ENCODE data around the gene RASA3. TPM values are rescaled to one million over a fixed set of nuclear protein-coding genes. Genes with fewer than 3 reads are reported as not detected.

Gene RASA3
- total and polyA plus RNA-seq, 2 of the 4 experiments (the other 2 are of a cell fraction): 21.0 to 31.4 TPM

- Histone ChIP-seq H3K4me1 (ENCODE audit: control insufficient read depth, insufficient read depth, low read length) (peaks cover 41% of the 10 kb centered on the region), H2BK120ac (ENCODE audit: low read depth, low read length) (no peak overlapping the region), H3K9ac (ENCODE audit: low read depth, low read length) (no peak overlapping the region), H3K23ac (ENCODE audit: low read depth, low read length) (no peak overlapping the region), H3K4me3 (ENCODE audit: insufficient read depth, low read depth, low read length) (no peak overlapping the region), H3K18ac (ENCODE audit: low read depth, low read length) (no peak overlapping the region), H3K14ac (replicated peaks; ENCODE audit: low read depth, low read length) (no peak overlapping the region), H2AK9ac (replicated peaks; ENCODE audit: low read depth, low read length, poor library complexity) (no peak overlapping the region), H3K4ac (ENCODE audit: low read depth, low read length) (peak overlapping the region; percentile 26; the same call in 1 of the 2 replicates), H3K56ac (ENCODE audit: extremely low read depth, insufficient read depth, low read length) (no peak overlapping the region), H2AK5ac (ENCODE audit: low read depth, low read length) (peak overlapping the region; percentile 87), H3K9me3 (ENCODE audit: control insufficient read depth, insufficient read depth, low read length) (no peaks in the 10 kb centered on the region), H3K4me2 (ENCODE audit: low read depth, low read length) (no peak overlapping the region), H2BK5ac (ENCODE audit: low read depth, low read length, poor library complexity, severe bottlenecking) (peak overlapping the region; percentile 25), H4K20me1 (ENCODE audit: insufficient read depth, low read length) (peaks cover 65% of the 10 kb centered on the region), H3K27me3 (ENCODE audit: control insufficient read depth, insufficient read depth, low read length) (no peaks in the 10 kb centered on the region), H3K79me1 (ENCODE audit: low read depth in 1 of 2, low read length in 2 of 2) (peaks cover 4 to 52% of the 10 kb centered on the region in 2 experiments; a peak in 3 of 4 replicates), H4K8ac (ENCODE audit: low read depth in 2 of 2, low read length in 2 of 2) (no peak overlapping the region; a peak in 1 of 4 replicates), H3K9me1 (ENCODE audit: insufficient read depth, low read length) (peaks cover 36% of the 10 kb centered on the region), H2BK15ac (ENCODE audit: low read depth, low read length) (no peak overlapping the region), H4K5ac (ENCODE audit: low read depth, low read length) (no peak overlapping the region), H2BK20ac (ENCODE audit: low read depth, low read length) (no peak overlapping the region), H2AFZ (replicated peaks; ENCODE audit: low read length, poor library complexity) (no peak overlapping the region), H3K36me3 (ENCODE audit: control insufficient read depth, insufficient read depth, low read length) (peaks cover 3% of the 10 kb centered on the region; the same call in 1 of the 2 replicates), H4K91ac (ENCODE audit: insufficient read depth, low read depth, low read length) (no peak overlapping the region), H3K27ac (ENCODE audit: insufficient read depth, low read length) (no peak overlapping the region; the same call in 1 of the 2 replicates)
- CTCF ChIA-PET: no interaction called here
- in situ Hi-C loops (cut with MboI; ENCODE audit: low sequenced_read_pairs): no loop called here
- ATAC-seq (ENCODE audit: low read depth): no peak
- no peak for DNase-seq
- WGBS, 2 experiments (ENCODE audit: extremely low coverage in 2 of 2, insufficient read length in 1 of 2): 100% methylated on average over 2 of the region's 19 CpGs; no CpG with 5 or more reads in 1 of the 2 experiments
- TF ChIP-seq USF2 (IDR thresholded peaks at IDR 0.05; ENCODE audit: low read depth, low read length) (no peak), FOS (IDR thresholded peaks at IDR 0.05; ENCODE audit: low read depth, low read length) (no peak), CTCF (conservative IDR thresholded peaks at IDR 0.05; ENCODE audit: low read depth, low read length) (no peak)
- no TSS peak for BruUV-seq (replicated peaks)
- dilution Hi-C loops (cut with HindIII; ENCODE audit: low sequenced_read_pairs, unreplicated experiment): no loop called here
- POLR2A ChIA-PET (ENCODE audit: unreplicated experiment): no interaction called here
- intact Hi-C loops (cut with micrococcal nuclease): no loop called here
Observed at GRCh38 chr13:114125589-114125988, 6.8 kb downstream of the RASA3 start.

All from IMR-90 (cell line).